ENCODE results near the gene MFSD12.

The MFSD12 gene

DNA sequence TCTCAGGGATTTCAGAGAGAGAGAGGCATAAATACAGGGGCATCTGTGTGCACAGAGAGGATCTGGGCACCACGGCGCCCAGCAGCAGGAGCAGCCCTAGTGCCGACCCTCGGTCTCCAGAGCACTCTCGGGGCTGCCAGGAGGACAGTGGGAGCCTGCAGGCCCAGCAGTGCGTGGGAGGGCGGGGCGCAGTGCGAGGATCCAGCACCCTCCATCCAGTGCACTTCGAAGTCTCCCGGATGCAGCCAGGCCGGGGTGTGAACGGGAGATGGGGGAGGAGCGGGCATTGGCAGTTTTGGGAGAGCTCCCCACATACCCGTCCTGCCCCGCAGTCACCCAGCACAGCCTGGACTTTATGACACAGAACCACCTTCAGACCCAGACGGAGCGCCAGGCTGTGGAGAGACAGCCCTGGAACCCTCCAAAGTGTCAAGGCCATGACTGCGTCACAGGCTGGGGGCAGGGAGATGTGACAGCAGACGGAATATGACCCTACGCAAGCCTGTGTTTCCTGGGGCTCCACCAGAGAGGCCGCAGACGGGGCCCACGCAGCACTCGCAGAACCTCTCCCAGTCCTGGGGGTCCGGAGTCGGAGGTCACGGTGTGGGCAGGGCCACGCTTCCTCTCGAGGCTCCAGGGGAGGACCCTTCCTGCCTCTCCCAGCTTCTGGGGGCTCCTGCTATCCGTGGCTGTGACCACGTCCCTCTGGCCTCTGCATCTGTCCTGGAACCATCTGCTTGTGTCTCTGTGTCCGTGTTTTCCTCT lies 33.1 kb downstream of the MFSD12 start:
- no peak for DNase-seq (ENCODE audit: low read depth in 2 of 3, low spot score in 2 of 3)

- no peak for DNase-seq (ENCODE audit: low read depth in 2 of 3, low spot score in 2 of 3)
These were observed 33.9 kb downstream of the MFSD12 start for GRCh38 chr19:3523361-3524077.

DNA sequence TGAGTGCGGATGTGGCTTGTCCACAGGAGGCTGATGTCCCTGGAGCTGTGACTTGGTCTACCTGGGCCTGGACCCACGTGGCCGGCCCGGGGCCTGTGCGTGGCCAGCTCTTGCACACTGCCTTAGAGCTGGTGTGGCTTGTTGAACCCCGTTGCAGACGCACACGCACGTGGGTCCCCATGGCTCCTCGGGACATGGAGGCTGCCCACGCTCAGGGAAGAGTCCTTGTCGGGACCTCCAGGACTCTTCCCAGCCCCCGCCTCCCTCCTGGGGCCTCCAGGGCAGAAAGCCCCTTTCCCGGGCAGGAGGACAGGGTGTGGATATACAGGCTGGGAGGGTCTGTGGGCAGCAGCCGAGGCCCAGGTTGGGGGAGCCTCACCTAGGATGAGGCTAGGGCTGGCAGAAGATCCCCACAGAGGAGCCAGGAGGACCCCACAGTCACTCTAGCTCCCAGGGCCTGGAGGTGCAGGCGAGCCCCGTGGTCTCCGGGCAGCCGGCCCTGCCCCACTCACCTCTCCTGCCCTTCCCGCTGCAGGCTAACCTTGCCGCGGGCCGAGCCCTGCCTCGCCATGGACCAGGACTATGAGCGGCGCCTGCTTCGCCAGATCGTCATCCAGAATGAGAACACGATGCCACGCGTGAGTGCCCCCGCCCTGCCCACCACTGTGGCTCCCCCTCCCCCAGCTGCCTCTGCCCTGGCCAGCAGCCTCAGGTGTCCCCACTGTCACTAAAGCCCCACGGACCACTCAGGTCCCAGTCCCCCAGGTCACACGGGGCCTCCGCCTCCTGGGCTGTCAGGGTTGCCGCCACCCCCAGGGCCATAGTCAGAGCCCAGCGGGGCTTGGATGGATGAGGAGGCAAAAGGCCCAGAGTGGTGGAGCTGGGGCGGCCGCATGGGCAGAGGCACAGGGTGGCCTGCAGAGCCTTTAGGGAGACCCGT lies 34.7 kb downstream of the MFSD12 start:
- DNase-seq (ENCODE audit: low read depth in 2 of 3, low spot score in 2 of 3) = no peak

DNA sequence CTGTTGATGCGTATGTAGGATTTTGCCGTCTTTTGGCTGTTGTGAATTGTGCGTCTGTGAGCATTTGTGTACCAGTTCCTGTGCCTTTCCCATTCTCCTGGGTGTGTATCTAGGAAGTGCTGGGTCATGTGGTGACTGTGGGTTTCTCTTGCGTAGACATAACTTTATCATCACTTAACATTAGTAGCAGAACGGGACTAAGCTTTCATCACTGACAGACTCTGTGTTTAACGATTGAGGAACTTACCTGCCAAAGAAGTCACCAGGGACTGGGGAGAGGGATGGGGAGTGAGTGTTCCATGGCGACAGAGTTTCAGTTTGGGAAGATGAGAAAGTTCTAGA lies 36.3 kb downstream of the MFSD12 start:
- DNase-seq (ENCODE audit: low read depth in 2 of 3, low spot score in 2 of 3) = no peak

GRCh38 chr19:3520166-3521103 lies 37.0 kb downstream of the MFSD12 start:
- DNase-seq (ENCODE audit: low read depth in 2 of 3, low spot score in 2 of 3) = no peak

DNA sequence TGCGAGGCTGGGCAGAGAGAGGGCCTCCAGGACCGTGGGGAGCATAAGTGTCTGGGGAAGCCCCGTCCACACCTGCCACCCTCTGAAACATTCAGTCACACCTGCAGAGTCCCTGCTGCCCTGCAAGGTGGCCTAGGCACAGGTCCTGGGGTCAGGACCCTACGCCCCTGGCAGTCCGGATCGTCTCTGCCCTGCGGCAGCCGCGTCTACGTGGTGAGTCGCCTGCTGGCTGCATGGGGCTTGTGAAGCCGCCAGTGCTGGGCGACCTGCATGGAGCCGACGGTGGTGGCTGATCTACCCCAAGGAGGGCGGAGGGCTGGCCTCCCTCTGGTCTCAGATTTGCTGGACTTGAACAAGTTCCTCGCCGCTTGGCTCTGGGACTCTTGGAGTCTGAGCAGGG lies 38.3 kb downstream of the MFSD12 start:
- no peak for DNase-seq (ENCODE audit: low read depth in 2 of 3, low spot score in 2 of 3)

- no peak for DNase-seq (ENCODE audit: low read depth in 2 of 3, low spot score in 2 of 3)
These were observed 38.7 kb downstream of the MFSD12 start for GRCh38 chr19:3518659-3519058.

DNA sequence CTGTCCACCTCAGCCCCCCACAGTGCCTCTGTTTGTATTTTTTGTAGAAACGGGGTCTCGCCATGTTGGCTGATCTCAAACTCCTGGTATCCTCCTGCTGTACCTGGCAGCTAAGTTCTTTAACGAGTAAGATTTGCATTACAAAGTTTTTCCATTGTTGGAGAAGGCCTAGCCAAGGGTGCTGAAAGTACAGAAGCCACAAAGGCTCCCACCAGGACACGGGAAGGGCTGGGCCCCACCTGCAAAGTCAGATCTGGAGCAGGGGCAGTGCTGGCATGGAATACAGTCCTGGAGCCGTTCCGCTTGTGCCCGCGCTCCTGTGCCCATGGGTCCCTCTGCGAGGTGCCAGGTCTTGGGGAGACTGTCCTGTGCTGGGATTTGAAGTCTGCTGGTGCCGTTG lies 39.1 kb downstream of the MFSD12 start:
- DNase-seq (ENCODE audit: low read depth in 2 of 3, low spot score in 2 of 3) = no peak

- no peak for DNase-seq (ENCODE audit: low read depth in 2 of 3, low spot score in 2 of 3)
These were observed 39.7 kb downstream of the MFSD12 start for GRCh38 chr19:3517638-3518037.

GRCh38 chr19:3516675-3517207 lies 40.6 kb downstream of the MFSD12 start:
- no peak for DNase-seq (ENCODE audit: low read depth in 2 of 3, low spot score in 2 of 3)

- DNase-seq (ENCODE audit: low read depth in 2 of 3, low spot score in 2 of 3) = no peak
These were observed 41.4 kb downstream of the MFSD12 start for GRCh38 chr19:3515891-3516422.

- no peak for DNase-seq (ENCODE audit: low read depth in 2 of 3, low spot score in 2 of 3)
These were observed 42.5 kb downstream of the MFSD12 start for GRCh38 chr19:3514930-3515329.

DNA sequence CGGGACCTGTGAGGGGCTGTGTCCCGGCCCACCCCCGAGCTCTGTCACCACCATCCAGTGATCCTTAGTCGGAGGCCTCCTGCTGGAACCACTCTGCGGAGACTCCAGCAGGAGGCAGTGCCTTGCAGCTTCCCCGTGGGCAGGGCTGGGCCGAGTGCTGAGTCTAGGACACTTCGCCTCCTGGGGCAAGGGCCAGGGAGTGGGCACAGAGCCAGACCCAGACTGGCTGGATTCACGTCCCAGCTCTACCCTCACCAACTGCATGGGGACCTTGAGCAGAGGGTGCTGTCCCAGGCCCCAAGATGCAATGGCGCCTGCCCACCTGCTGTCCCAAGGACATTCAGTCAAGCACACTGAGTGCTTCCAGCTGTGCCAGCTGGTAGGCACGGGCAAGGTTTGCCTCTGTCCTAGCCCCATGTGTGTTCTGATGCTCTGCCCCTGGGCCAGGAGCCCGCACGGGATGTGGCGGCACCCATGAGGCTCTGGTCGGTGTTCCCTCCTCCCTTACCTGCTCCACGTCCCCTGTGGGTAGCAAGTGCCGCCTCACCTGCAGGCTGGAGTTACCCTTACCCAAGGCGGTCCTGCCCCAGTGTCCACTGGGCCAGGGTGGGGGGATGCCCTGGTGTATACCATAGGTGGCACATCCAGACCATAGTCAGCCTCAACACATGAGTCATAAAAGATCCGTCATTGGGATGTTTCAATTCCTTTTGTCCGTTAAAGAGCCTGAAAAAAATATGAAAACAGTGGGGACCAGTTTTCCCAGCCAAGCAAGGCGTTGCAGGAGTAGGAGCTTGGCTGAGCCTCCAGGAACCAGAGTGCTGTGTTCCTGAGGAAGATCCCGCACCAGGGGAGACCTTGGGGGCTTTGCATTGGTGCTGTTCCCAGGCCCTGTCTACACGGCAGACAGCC lies 43.9 kb downstream of the MFSD12 start:
- DNase-seq (ENCODE audit: low read depth in 2 of 3, low spot score in 2 of 3) = no peak

- DNase-seq (ENCODE audit: low read depth in 2 of 3, low spot score in 2 of 3) = no peak
These were observed 44.7 kb downstream of the MFSD12 start for GRCh38 chr19:3512562-3513228.

DNA sequence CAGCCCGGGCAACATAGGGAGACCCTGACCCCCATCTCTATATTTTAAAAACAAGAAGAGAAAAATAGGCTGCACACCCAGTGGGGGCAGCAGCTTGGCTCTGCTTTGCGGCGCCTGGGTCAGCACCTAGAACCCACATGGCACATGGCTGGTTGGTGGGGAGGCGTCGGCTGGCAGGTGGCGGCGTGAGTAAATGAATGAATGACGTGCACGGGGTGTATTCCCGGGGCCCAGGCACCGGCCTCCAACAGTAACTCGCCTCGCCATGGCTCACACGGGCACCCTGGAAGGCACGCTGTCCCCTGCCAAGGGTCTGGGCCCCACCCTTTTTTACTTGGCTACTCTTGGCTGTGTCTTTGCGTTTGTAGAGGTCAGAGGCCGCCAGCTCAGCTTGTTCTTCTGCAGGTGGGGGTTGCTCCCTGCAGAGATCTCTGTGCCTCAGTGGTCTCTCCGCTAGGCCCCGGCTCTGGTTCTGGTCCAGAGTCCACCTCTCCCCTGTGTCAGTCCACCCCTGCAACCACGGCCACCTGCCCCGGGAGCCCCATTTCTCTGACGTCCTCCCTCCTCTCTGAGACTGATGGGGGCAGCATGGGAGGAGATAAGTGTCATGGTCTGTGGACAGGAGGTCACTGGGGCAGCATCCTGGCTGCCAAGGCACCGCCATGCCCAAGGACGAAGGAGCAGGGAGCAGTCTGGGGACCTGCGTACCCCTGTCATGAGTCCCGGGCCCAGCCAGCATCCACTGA lies 45.7 kb downstream of the MFSD12 start:
- no peak for DNase-seq (ENCODE audit: low read depth in 2 of 3, low spot score in 2 of 3)

DNA sequence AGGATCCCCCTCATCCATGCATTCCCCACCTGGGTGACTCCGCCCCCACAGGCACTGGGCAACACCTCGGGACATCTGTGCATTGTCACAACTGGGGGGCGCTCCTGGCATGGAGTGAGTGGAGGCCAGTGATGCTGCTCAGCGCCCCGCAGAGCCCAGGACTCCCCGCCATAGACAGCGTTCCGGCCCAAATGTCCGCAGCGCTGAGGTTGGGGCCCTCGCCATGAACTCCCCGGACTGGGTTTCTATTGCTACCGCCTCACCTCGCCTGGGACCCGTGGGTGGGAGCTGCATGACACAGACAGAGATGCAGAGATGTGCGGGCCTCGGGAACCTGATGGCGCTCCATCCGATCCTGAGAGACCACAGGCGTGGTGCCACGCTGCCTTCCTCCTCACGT lies 46.7 kb downstream of the MFSD12 start:
- DNase-seq (ENCODE audit: low read depth in 2 of 3, low spot score in 2 of 3) = no peak

- no peak for DNase-seq (ENCODE audit: low read depth in 2 of 3, low spot score in 2 of 3)
These were observed 47.8 kb downstream of the MFSD12 start for GRCh38 chr19:3509566-3509989.

Data from activated CD8-positive, alpha-beta memory T cell treated with anti-CD3 and anti-CD28 coated beads for 48 hours (primary cell).